GM23248 (cell line): ENCODE data around the gene CD109. TPM values are rescaled to one million over a fixed set of nuclear protein-coding genes. Genes with fewer than 3 reads are reported as not detected.

Experiments used
- DNase-seq: peaks from one replicate; pipeline ENCODE4 v3.0.0-alpha.2; 2015
- H2AFZ ChIP-seq: fragments of 200-600 bp; sonication (generic); 2 replicates; pipeline ENCODE4 v1.6.1; 2016; ENCODE audit warnings: antibody characterized with exemption
- H3F3A ChIP-seq: fragments of 200-600 bp; sonication (generic); 2 replicates; pipeline ENCODE4 v1.6.1; 2016; ENCODE audit warnings: mild to moderate bottlenecking, antibody characterized with exemption, mixed run types; ENCODE audit not compliant: insufficient read depth
- H3K27ac ChIP-seq: fragments of 200-600 bp; sonication (generic); 2 replicates; pipeline ENCODE4 v1.5.1; 2016; ENCODE audit warnings: mild to moderate bottlenecking
- H3K27me3 ChIP-seq: fragments of 200-600 bp; sonication (generic); replicated peaks from 2 replicates; pipeline ENCODE4 v1.6.1; 2016; ENCODE audit warnings: mild to moderate bottlenecking; ENCODE audit not compliant: insufficient read depth
- H3K36me3 ChIP-seq: fragments of 200-600 bp; sonication (generic); 2 replicates; pipeline ENCODE4 v1.6.1; 2016; ENCODE audit warnings: low read depth, mild to moderate bottlenecking
- H3K4me1 ChIP-seq: fragments of 200-600 bp; sonication (generic); 2 replicates; pipeline ENCODE4 v1.6.1; 2016; ENCODE audit warnings: mild to moderate bottlenecking; ENCODE audit not compliant: insufficient read depth
- H3K4me2 ChIP-seq: fragments of 200-600 bp; sonication (generic); one replicate; pipeline ENCODE4 v1.6.1; 2016; ENCODE audit warnings: mild to moderate bottlenecking; ENCODE audit not compliant: unreplicated experiment
- H3K4me3 ChIP-seq: fragments of 200-600 bp; sonication (generic); 2 replicates; pipeline ENCODE4 v1.5.1; 2016; ENCODE audit warnings: mild to moderate bottlenecking
- H3K79me2 ChIP-seq: fragments of 200-600 bp; sonication (generic); 2 replicates; pipeline ENCODE4 v1.6.1; 2016; ENCODE audit warnings: mild to moderate bottlenecking; ENCODE audit not compliant: insufficient read depth
- H3K9ac ChIP-seq: fragments of 200-600 bp; sonication (generic); 2 replicates; pipeline ENCODE4 v1.6.1; 2016; ENCODE audit warnings: mild to moderate bottlenecking
- H3K9me2 ChIP-seq: fragments of 200-600 bp; sonication (generic); 2 replicates; pipeline ENCODE4 v1.6.1; 2016; ENCODE audit warnings: mixed run types, mild to moderate bottlenecking, moderate library complexity; ENCODE audit not compliant: insufficient read depth
- H3K9me3 ChIP-seq: fragments of 200-600 bp; sonication (generic); one replicate; pipeline ENCODE4 v1.6.1; 2017; ENCODE audit warnings: low read depth
- H4K20me1 ChIP-seq: fragments of 200-600 bp; sonication (generic); 2 replicates; pipeline ENCODE4 v1.6.0; 2016; ENCODE audit not compliant: insufficient read depth
- EZH2 ChIP-seq: fragments of 200-600 bp; sonication (generic); IDR thresholded peaks from 2 replicates; pipeline ENCODE4 v1.6.1; 2018; ENCODE audit warnings: antibody characterized with exemption, mild to moderate bottlenecking; ENCODE audit not compliant: insufficient read depth, poor library complexity, severe bottlenecking
- EZH2phosphoT487 ChIP-seq: fragments of 200-600 bp; sonication (generic); IDR thresholded peaks from 2 replicates; pipeline ENCODE4 v1.6.1; 2018; ENCODE audit warnings: antibody characterized with exemption, moderate library complexity, mild to moderate bottlenecking, low read depth; ENCODE audit not compliant: insufficient read depth
- WGBS, 2 experiments: methylation state at CpG; one replicate each; pipeline ENCODE4 v1.1.6; 2015 to 2017; ENCODE audit warnings: low lambda C conversion rate in 2 of 2, low coverage in 1 of 2; ENCODE audit errors: missing lambda C conversion rate in 2 of 2; 5-methylcytosine and 5-hydroxymethylcytosine counted together
- in situ Hi-C: fragments of 300-500 bp; cut with MboI; formaldehyde crosslinking; loops from 2 replicates; pipeline ENCODE4 v1.15.0; 2020
- polyA plus RNA-seq: library from polyadenylated mRNA; unstranded; fragments of >200 nt; fragmentation: Nextera tagmentation; extraction: Ambion mirVana; gene quantifications from 2 replicates; pipeline ENCODE4 v1.2.1, GENCODE V29; 2016
- total RNA-seq: library from RNA; depleted of rRNA; stranded (reverse); fragments of >200 nt; shearing (Covaris generic); gene quantifications from 2 replicates; pipeline ENCODE4 v1.2.3, GENCODE V29; 2014

Gene CD109
- total and polyA plus RNA-seq, 2 experiments from 2014 or later = 31.3 to 68.6 TPM

DNA sequence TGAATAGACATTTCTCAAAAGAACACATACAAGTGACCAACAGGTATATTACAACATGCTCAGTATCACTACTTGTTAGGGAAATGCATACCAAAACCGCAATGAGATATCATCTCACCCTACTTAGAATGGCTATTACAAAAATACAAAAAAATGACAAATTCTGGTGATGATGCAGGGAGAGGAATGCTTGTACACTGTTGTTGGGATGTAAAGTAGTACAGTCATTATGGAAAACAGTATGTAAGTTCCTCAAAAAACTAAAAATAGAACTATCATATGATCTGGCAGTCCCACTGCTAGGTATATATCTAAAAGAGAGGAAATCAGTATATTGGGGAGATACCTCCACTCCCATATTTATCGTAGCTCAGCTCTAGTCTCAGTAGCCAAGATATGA, 31.3 kb upstream of the CD109 start:
- H3K9ac ChIP-seq = no peak overlapping the region
- H3F3A ChIP-seq = no peaks in the 10 kb centered on the region
- H3K27ac ChIP-seq = no peak overlapping the region
- no peaks in the 10 kb centered on the region for H3K27me3 ChIP-seq
- H3K4me2 ChIP-seq = no peak overlapping the region
- no peaks in the 10 kb centered on the region for H3K36me3 ChIP-seq
- H4K20me1 ChIP-seq = no peaks in the 10 kb centered on the region
- peaks cover 6% of the 10 kb centered on the region for H3K4me1 ChIP-seq
- WGBS, 2 experiments = 90 to 96% methylated on average over 2 of the region's 2 CpGs
- H3K79me2 ChIP-seq = no peaks in the 10 kb centered on the region
- no peaks in the 10 kb centered on the region for H3K9me2 ChIP-seq
- in situ Hi-C loops = no loop called here
- TF ChIP-seq EZH2 (no peak), EZH2phosphoT487 (no peak)
- no peak overlapping the region for H3K4me3 ChIP-seq
- no peak for DNase-seq
- H3K9me3 ChIP-seq = no peaks in the 10 kb centered on the region
- no peak overlapping the region for H2AFZ ChIP-seq

GRCh38 chr6:73665686-73666319, 30.2 kb upstream of the CD109 start:
- in situ Hi-C loops = no loop called here
- no peaks in the 10 kb centered on the region for H3K9me3 ChIP-seq

GRCh38 chr6:73666393-73666792, 29.6 kb upstream of the CD109 start:
- Histone ChIP-seq H3K27me3 (no peaks in the 10 kb centered on the region), H3K9me2 (no peaks in the 10 kb centered on the region), H4K20me1 (no peaks in the 10 kb centered on the region), H2AFZ (no peak overlapping the region), H3K79me2 (no peaks in the 10 kb centered on the region), H3K4me1 (peaks cover 6% of the 10 kb centered on the region), H3K4me3 (no peak overlapping the region), H3K27ac (no peak overlapping the region), H3K9me3 (no peaks in the 10 kb centered on the region), H3F3A (no peaks in the 10 kb centered on the region), H3K9ac (no peak overlapping the region), H3K36me3 (no peaks in the 10 kb centered on the region), H3K4me2 (no peak overlapping the region)
- no peak for TF ChIP-seq EZH2
- TF ChIP-seq EZH2phosphoT487 = no peak
- DNase-seq = no peak
- 85 to 93% methylated on average over 2 of the region's 2 CpGs for WGBS, 2 experiments
- in situ Hi-C loops = no loop called here

More at GRCh38 chr6:73665686-73666319, 30.2 kb upstream of the CD109 start:
- Histone ChIP-seq H3K4me3 (no peak overlapping the region), H3K27ac (no peak overlapping the region), H3K4me2 (no peak overlapping the region), H3K36me3 (no peaks in the 10 kb centered on the region), H3K27me3 (no peaks in the 10 kb centered on the region), H4K20me1 (no peaks in the 10 kb centered on the region), H3K79me2 (no peaks in the 10 kb centered on the region), H3K9me2 (no peaks in the 10 kb centered on the region), H2AFZ (no peak overlapping the region), H3F3A (no peaks in the 10 kb centered on the region), H3K9ac (no peak overlapping the region), H3K4me1 (peaks cover 6% of the 10 kb centered on the region)
- peak; percentile 20 for DNase-seq
- TF ChIP-seq EZH2 (no peak), EZH2phosphoT487 (no peak)
- 62 to 72% methylated on average over 3 of the region's 3 CpGs for WGBS, 2 experiments

GRCh38 chr6:73667798-73668197, 28.2 kb upstream of the CD109 start:
- no peak overlapping the region for H2AFZ ChIP-seq
- H3K9ac ChIP-seq = no peak overlapping the region
- H3K4me1 ChIP-seq = peaks cover 6% of the 10 kb centered on the region
- H4K20me1 ChIP-seq = no peaks in the 10 kb centered on the region
- H3K79me2 ChIP-seq = no peaks in the 10 kb centered on the region
- WGBS, 2 experiments = 30 to 41% methylated on average over 1 of the region's 1 CpG
- no peaks in the 10 kb centered on the region for H3K9me2 ChIP-seq
- H3F3A ChIP-seq = no peaks in the 10 kb centered on the region
- H3K36me3 ChIP-seq = no peaks in the 10 kb centered on the region
- H3K4me2 ChIP-seq = no peak overlapping the region
- no peaks in the 10 kb centered on the region for H3K9me3 ChIP-seq
- TF ChIP-seq EZH2phosphoT487 (no peak), EZH2 (no peak)
- H3K27ac ChIP-seq = no peak overlapping the region
- H3K27me3 ChIP-seq = no peaks in the 10 kb centered on the region
- no peak for DNase-seq
- H3K4me3 ChIP-seq = no peak overlapping the region
- in situ Hi-C loops = no loop called here

DNA sequence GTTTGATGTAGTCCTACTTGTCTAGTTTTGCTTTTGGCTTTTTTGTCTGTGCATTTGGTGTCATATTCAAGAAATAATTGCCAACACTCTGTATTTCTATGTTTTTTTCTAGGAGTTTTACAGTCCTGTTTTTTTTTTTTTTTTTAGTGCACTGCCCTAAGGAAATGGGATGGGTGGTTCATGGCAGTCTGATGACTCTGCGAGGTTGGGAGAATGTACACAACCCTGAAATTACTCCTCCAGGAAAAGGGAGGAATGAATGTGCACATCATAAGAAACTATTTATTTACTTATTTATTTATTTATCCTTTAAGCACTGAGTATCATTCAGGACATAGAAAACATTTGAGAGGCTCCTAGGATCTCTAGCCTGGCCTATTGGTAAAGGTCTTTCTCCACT, 27.0 kb upstream of the CD109 start:
- H3K9ac ChIP-seq = no peak overlapping the region
- no peak overlapping the region for H3K4me3 ChIP-seq
- H3K79me2 ChIP-seq = no peaks in the 10 kb centered on the region
- in situ Hi-C loops = no loop called here
- H3K4me2 ChIP-seq = no peak overlapping the region
- no peaks in the 10 kb centered on the region for H3K9me3 ChIP-seq
- DNase-seq = no peak
- H3K36me3 ChIP-seq = no peaks in the 10 kb centered on the region
- WGBS, 2 experiments = 87 to 100% methylated on average over 1 of the region's 1 CpG
- H3K9me2 ChIP-seq = no peaks in the 10 kb centered on the region
- TF ChIP-seq EZH2 (no peak), EZH2phosphoT487 (no peak)
- peaks cover 6% of the 10 kb centered on the region for H3K4me1 ChIP-seq
- H3F3A ChIP-seq = no peaks in the 10 kb centered on the region
- no peaks in the 10 kb centered on the region for H4K20me1 ChIP-seq
- H3K27ac ChIP-seq = no peak overlapping the region
- H2AFZ ChIP-seq = no peak overlapping the region
- H3K27me3 ChIP-seq = no peaks in the 10 kb centered on the region
